ENCODE data around the gene BLOC1S5. TPM values are rescaled to one million over a fixed set of nuclear protein-coding genes. Genes with fewer than 3 reads are reported as not detected.

The BLOC1S5 gene
- total and polyA plus RNA-seq, 9 of the 15 experiments (the other 6 are each of a cell fraction or from before 2014, with no cell fraction given): 8.5 to 41.0 (median 27.7) TPM

GRCh38 chr6:8100159-8100854 lies 36.1 kb upstream of the BLOC1S5 start:
- Histone ChIP-seq H3K27ac (ENCODE audit: extremely low read depth, low read depth, low read length) (peak overlapping the region; percentile 86), H3K27me3 (ENCODE audit: control insufficient read depth in 2 of 2, insufficient read depth in 2 of 2, low read length in 2 of 2) (no peaks in the 10 kb centered on the region), H3K9me3 (replicated peaks; ENCODE audit: control insufficient read depth, insufficient read depth, low read depth, low read length) (no peaks in the 10 kb centered on the region), H2AFZ (ENCODE audit: low read depth, low read length) (no peak overlapping the region), H3K36me3 (ENCODE audit: control insufficient read depth, insufficient read depth, low read length) (peaks cover 50% of the 10 kb centered on the region), H3K9me1 (ENCODE audit: control insufficient read depth, insufficient read depth, low read length) (no peaks in the 10 kb centered on the region), H3K9ac (ENCODE audit: insufficient read depth in 1 of 2, low read depth in 2 of 2, low read length in 2 of 2) (peak overlapping the region; percentile 80 to 84), H3K4me3 (peak overlapping the region; percentile 38), H3K4me1 (replicated peaks in 1 of 2; ENCODE audit: control insufficient read depth in 2 of 2, insufficient read depth in 2 of 2, low read length in 2 of 2) (peaks cover 5 to 18% of the 10 kb centered on the region in 2 experiments; a peak in 3 of 5 replicates), H3K4me2 (ENCODE audit: insufficient read depth, low read length) (peak overlapping the region; percentile 85), H3K79me2 (ENCODE audit: control insufficient read depth, insufficient read depth, low read length) (peaks cover 76% of the 10 kb centered on the region), H4K20me1 (replicated peaks; ENCODE audit: control insufficient read depth, insufficient read depth, low read length) (no peaks in the 10 kb centered on the region; the same call in 1 of the 2 replicates)
- BruUV-seq (replicated peaks): no TSS peak
- ATAC-seq (peak; percentile 57), DNase-seq (ENCODE audit: extremely low read depth in 1 of 4, low spot score in 3 of 4) (peak in 2 of 4 experiments; percentile 35 to 88), FAIRE-seq (peak; percentile 80)
- POLR2A ChIA-PET: interaction anchor here (0.6 to 1.4 kb wide), 7 partner anchors 10 to 197 kb away, joined by 3 to 5 read pairs (median 3); no protein-coding TSS in a partner anchor
- intact Hi-C loops (cut with micrococcal nuclease) (loop anchor here (10.0 kb wide), 1 partner anchor 334 kb away; the partner anchor contains the start of gene SLC35B3), in situ Hi-C loops (cut with MboI) (no loop called here)
- CTCF ChIA-PET (ENCODE audit: low intra/inter-chr PET ratio): no interaction called here
- WGBS (ENCODE audit: insufficient coverage, low coverage, missing lambda C conversion rate): 2% methylated on average over 8 of the region's 8 CpGs
- TF ChIP-seq TRIM24 (IDR thresholded peaks at IDR 0.05) (peak; percentile 14 to 44; a peak in 3 of 4 replicates), TAF9B (IDR thresholded peaks at IDR 0.05; ENCODE audit: partially characterized antibody) (peak; percentile 22), TOE1 (IDR thresholded peaks at IDR 0.05; ENCODE audit: borderline replicate concordance) (0 out of 2 replicates have a peak, but pooled peaks have one; percentile 44), TOE1 (CRISPR knock-in tag; IDR thresholded peaks at IDR 0.05; ENCODE audit: borderline replicate concordance, low read depth) (no peak; the same call in 1 of the 2 replicates), KDM1A (IDR thresholded peaks at IDR 0.05) (0 out of 4 replicates have a peak, but pooled peaks of 1 of the 2 experiments have one; percentile 26), JUND (IDR thresholded peaks at IDR 0.05; ENCODE audit: borderline replicate concordance, low read depth, low read length) (peak; percentile 77), JUND (tag; IDR thresholded peaks at IDR 0.05; ENCODE audit: borderline replicate concordance, low read depth, low read length) (peak; percentile 10), TAF1 (IDR thresholded peaks at IDR 0.05; ENCODE audit: control insufficient read depth, extremely low read depth, insufficient read depth, low read length, severe bottlenecking) (peak; percentile 28), ZKSCAN8 (CRISPR knock-in tag; IDR thresholded peaks at IDR 0.05) (no peak), NCOR1 (IDR thresholded peaks at IDR 0.05) (peak; percentile 68), DNMT1 (IDR thresholded peaks at IDR 0.05) (no peak), CEBPB (tag; IDR thresholded peaks at IDR 0.05) (peak; percentile 81), ATF7 (IDR thresholded peaks at IDR 0.05) (peak; percentile 78), CBFA2T3 (IDR thresholded peaks at IDR 0.05) (peak; percentile 87), NFRKB (IDR thresholded peaks at IDR 0.05; ENCODE audit: low read depth) (peak; percentile 85), KLF16 (IDR thresholded peaks at IDR 0.05) (0 out of 2 replicates have a peak, but pooled peaks have one; percentile 5)
- TF ChIP-seq, protein P1, sequence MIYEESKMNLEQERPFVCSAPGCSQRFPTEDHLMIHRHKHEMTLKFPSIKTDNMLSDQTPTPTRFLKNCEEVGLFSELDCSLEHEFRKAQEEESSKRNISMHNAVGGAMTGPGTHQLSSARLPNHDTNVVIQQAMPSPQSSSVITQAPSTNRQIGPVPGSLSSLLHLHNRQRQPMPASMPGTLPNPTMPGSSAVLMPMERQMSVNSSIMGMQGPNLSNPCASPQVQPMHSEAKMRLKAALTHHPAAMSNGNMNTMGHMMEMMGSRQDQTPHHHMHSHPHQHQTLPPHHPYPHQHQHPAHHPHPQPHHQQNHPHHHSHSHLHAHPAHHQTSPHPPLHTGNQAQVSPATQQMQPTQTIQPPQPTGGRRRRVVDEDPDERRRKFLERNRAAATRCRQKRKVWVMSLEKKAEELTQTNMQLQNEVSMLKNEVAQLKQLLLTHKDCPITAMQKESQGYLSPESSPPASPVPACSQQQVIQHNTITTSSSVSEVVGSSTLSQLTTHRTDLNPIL (CRISPR knock-in tag; IDR thresholded peaks at IDR 0.05): no peak
